LNCAP (cell line): Measurements from ENCODE around the gene ZNF428.

Source experiments
- TF ChIP-seq, protein P1 (sequence below): fragments of 450-650 bp; IDR thresholded peaks from 2 replicates; pipeline ENCODE4 v1.5.1; 2017; ENCODE audit warnings: mild to moderate bottlenecking

Gene ZNF428

DNA sequence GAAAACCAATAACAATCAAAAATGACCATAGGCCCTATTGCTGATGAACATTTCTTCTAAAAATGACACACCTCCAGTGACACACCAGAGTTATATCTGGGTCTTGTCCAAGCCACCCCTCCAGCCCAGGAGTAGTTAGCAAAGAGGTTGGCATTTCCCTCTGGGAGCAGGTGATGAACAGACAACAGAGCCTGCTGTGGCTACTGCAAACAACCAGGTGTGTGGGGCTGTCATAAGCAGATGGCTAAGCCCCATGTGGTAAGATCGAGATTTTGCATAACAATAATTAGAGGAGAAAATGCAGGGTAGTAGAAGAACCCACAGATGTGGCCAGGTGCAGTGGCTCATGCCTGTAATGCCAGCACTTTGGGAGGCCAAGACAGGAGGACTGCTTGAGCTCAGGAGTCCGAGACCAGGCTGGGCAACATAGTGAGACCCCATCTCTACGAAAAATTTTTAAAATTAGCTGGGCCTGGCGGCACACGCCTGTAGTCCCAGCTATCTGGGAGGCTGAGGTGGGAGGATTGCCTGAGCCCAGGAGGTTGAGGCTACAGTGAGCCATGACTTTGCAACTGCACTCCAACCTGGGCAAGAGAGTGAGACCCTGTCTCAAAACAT lies 49.1 kb downstream of the ZNF428 start:
- TF ChIP-seq, protein P1, sequence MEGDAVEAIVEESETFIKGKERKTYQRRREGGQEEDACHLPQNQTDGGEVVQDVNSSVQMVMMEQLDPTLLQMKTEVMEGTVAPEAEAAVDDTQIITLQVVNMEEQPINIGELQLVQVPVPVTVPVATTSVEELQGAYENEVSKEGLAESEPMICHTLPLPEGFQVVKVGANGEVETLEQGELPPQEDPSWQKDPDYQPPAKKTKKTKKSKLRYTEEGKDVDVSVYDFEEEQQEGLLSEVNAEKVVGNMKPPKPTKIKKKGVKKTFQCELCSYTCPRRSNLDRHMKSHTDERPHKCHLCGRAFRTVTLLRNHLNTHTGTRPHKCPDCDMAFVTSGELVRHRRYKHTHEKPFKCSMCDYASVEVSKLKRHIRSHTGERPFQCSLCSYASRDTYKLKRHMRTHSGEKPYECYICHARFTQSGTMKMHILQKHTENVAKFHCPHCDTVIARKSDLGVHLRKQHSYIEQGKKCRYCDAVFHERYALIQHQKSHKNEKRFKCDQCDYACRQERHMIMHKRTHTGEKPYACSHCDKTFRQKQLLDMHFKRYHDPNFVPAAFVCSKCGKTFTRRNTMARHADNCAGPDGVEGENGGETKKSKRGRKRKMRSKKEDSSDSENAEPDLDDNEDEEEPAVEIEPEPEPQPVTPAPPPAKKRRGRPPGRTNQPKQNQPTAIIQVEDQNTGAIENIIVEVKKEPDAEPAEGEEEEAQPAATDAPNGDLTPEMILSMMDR: no peak

DNA sequence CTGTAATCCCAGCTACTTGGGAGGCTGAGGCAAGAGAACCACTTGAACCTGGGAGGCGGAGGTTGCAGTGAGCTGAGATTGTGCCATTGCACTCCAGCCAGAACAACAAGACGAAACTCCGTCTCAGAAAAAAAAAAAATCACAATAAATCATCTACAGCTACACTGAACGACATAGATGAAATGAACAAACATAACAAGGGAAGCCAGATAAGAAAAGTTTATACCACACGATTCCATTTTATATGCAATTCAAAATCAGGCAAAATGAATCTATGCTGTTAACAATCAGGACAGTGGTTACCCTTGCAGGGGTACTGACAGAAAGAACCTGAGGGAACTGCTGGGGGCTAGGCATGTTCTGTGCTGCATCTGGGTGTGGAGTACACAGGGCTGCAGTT lies 49.8 kb downstream of the ZNF428 start:
- TF ChIP-seq, protein P1: no peak

DNA sequence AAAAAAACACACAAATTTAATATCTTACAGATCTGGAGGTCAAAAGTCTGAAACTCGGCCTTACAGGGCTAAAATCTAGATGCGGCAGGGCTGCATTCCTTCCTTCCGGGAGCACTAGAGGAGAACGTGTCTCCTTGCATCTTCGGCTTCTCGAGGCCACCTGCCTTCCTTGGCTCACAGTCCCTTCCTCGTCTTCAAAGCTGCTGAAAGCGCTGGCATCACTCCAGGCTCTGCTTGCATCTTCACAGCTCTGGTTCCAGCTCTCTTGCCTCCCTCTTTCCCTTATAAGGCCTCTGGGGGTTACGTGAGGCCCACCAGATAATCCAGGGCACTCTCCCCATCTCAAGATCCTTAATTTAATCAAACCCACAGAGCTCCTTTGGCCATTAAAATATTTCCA lies 54.6 kb downstream of the ZNF428 start:
- TF ChIP-seq, protein P1: no peak

DNA sequence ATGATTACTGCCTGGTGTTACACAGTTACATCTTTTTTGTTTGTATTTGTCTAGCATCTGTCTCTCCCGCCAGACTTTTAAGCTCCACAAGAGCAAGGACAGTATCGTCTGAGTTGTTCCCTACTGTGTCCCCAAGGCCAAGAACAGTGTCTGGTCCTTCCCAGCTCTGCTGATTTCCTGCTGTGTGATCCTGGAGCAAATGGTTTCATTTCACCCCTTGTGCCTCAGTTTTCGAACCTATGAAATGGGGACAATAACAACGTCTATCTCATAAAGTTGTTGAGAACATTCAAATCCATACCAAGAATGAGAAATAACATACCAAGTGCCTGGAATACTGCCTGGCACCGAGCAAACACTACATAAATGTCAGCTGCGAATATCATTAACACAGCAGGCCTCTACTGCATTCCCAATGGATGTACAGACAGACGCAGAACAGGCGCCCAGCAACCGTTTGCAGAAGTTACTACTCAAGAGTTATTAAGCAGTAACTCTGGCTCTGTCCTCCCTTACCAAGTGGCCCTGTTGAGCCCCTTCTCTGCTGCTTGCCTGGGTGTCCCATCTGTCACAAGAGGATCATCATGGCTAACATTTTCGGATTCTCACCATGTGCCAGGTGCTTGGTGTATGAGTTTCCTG lies 55.5 kb downstream of the ZNF428 start:
- TF ChIP-seq, protein P1: no peak

DNA sequence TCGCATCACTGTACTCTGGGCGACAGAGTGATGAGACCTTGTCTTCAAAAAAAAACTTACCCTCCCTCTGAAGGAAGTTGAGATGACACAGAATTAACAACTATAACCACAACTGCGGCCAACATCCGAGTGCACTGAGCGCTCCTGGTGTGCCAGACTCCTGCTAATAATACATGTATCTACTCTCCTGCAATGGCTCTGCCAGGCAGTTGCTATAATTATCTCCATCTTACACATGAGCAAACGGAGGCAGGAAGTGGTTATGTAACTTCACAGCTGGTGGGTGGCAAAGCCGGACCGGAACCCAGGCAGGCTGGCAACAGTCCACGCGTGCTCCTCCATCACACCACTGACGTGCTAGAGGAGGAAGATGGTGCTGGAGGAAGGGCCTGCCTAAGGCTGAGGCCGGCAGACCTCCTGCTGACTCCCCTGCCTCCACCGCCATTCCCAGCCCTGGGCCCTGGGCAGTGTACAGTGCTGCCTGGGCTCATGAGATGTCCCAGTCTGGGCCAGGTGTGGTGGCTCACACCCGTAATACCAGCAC lies 56.7 kb downstream of the ZNF428 start:
- TF ChIP-seq, protein P1: no peak

DNA sequence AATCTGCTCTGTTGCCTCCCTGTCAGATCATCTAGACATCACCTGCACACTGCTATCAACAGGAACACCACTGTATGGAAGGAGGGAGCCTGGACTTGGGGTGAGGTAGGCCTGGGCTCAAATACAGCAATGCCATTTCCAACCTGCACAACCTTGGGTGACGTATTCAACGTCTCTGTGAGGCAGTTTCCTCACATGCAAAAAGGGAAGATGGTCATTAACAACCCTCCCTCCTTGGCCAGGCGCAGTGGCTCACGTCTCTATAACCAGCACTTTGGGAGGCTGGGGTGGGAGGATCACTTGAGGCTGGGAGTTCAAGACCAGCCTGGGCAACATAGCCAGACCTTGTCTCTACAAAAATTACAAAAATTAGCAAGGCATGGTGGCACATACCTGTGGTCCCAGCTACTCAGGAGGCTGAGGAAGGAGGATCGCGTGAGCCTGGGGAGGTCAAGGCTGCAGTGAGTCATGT lies 57.2 kb downstream of the ZNF428 start:
- TF ChIP-seq, protein P1: no peak

DNA sequence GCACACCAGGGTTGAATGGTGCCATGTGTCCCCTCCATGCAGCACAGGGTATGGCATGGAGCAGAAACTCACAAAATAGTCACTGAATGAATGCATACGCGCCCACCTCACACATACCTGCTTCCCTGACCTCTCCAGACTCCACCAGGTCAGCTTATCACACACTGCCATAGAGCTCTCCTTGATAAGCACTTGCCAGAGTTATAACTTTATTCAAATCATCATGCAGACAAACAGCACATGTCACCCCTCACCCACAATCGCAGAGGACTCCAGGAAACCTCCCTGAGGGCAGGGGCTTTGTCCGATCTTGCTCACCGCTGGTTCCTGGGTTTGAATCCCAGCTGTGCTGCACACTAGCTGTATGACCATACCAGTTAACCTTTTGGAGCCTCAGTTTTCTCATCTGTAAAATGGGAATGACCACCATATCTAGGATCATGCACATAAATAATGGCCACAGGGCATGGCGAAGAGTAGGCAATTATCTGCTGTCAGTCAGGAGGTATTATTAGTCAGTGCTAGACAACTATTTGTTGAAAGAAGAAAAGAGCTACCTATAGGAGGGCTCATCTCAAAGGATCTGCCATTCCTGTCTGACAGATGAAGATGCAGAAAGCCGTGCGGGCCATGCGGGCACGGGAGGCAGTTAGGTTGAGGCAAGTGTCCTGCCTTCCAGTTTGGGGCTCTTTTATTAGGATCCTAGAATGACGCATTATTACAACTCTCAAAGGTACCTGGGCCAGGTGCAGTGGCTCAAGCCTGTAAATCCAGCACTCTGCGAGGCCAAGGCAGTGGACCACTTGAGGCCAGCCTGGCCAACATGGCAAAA lies 58.1 kb downstream of the ZNF428 start:
- TF ChIP-seq, protein P1: no peak
